Activated T-cell treated with anti-CD3 and anti-CD28 coated beads, Interleukin-2, amount 50 U/mL, for 24 hours (primary cell): ENCODE results near the gene GNG10.
"Not testable (repeated sequence)": the region's sequence is repeated elsewhere in the genome, so short reads cannot be mapped to it uniquely, and the experiment has no call there.

ENCODE experiments used
- DNase-seq: peaks from one replicate; pipeline ENCODE4 v3.0.0-alpha.2; 2020
- H3K27ac Mint-ChIP-seq: 2 replicates; pipeline ENCODE4 v1.8.0; 2020; ENCODE audit warnings: mild to moderate bottlenecking, mixed read lengths
- H3K27me3 Mint-ChIP-seq: 2 replicates; pipeline ENCODE4 v1.8.0; 2020; ENCODE audit warnings: mixed read lengths
- H3K36me3 Mint-ChIP-seq: 2 replicates; pipeline ENCODE4 v1.8.0; 2020; ENCODE audit warnings: low read depth, mixed read lengths
- H3K4me1 Mint-ChIP-seq: 2 replicates; pipeline ENCODE4 v1.8.0; 2020; ENCODE audit warnings: low read depth, mixed read lengths
- H3K4me3 Mint-ChIP-seq: 2 replicates; pipeline ENCODE4 v1.8.0; 2020; ENCODE audit warnings: mild to moderate bottlenecking, moderate library complexity, mixed read lengths
- H3K9me3 Mint-ChIP-seq: 2 replicates; pipeline ENCODE4 v1.8.0; 2020; ENCODE audit warnings: mixed read lengths

GNG10 gene

DNA sequence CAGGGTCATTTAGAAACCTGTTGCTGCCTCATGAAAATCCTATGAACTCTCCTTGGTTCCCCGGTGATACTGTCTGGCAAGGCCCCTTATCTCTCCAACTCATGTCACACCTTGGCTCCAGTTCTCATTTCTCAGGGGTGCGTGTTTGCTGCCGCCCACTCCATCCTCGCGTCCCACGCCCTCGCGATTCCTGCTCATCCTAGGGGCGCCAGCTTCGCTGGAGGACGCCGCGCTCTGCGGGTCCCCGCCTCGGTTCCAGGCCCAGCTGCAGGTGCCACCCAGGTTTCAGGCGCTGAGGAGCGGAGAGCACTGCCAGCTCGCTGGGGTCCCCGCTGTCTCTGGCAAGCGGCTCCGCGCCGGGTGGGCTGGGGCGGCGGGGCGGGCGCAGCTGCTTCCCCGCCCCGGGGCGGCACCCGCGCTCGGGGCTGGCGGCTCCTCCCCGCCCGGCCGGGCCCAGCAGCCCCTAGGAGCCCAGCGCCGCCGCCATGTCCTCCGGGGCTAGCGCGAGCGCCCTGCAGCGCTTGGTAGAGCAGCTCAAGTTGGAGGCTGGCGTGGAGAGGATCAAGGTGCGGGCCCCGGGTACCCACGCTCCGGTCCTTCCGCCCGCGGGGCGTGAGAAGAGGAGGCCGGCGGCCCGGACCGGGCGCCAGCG lies at the start of gene GNG10:
TSS of gene GNG10 (plus strand) at position 456 of the 652 bp plus-strand sequence. CDS start at position 486, 30 bp downstream.
- peak within 1 kb of the TSS; percentile 96 for H3K27ac Mint-ChIP-seq
- no peaks in the 10 kb centered on the region for H3K27me3 Mint-ChIP-seq
- peak within 1 kb of the TSS; percentile 93 for H3K4me3 Mint-ChIP-seq
- peaks cover 29% of the 10 kb centered on the region for H3K36me3 Mint-ChIP-seq
- H3K9me3 Mint-ChIP-seq: no peaks in the 10 kb centered on the region
- peak; percentile 86 for DNase-seq
- H3K4me1 Mint-ChIP-seq: peaks cover 34% of the 10 kb centered on the region

GRCh38 chr9:111613436-111614040 lies 47.9 kb upstream of the GNG10 start:
- H3K27me3 Mint-ChIP-seq: peaks cover 25% of the 10 kb centered on the region

DNA sequence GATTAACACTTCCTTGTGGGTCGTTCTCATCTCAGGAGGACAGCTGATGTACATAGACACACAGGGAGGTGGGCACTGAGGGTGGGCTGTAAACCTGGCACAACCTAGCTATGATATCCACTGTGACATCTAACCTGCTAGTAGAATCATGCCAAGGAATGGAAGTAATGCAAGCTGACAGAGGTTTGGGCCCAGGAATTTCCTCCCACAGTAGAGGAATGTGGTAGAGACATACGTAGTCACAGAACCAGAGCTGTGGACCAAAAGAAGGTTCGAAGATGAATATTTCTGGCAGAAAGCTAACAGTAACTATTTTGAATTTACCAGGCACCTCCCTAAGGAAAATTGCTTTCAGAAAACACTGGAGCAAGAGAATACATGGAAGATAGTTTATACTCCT lies 45.5 kb upstream of the GNG10 start:
- no peak overlapping the region for H3K4me3 Mint-ChIP-seq
- H3K9me3 Mint-ChIP-seq: no peaks in the 10 kb centered on the region
- no peak overlapping the region for H3K27ac Mint-ChIP-seq
- no peak for DNase-seq
- H3K4me1 Mint-ChIP-seq: no peaks in the 10 kb centered on the region
- no peaks in the 10 kb centered on the region for H3K36me3 Mint-ChIP-seq
- H3K27me3 Mint-ChIP-seq: peaks cover 15% of the 10 kb centered on the region

More at GRCh38 chr9:111613436-111614040, 47.9 kb upstream of the GNG10 start:
- no peak for DNase-seq
- Mint-ChIP-seq H3K4me1 (no peaks in the 10 kb centered on the region), H3K9me3 (no peaks in the 10 kb centered on the region), H3K27ac (no peak overlapping the region), H3K36me3 (no peaks in the 10 kb centered on the region), H3K4me3 (no peak overlapping the region)

GRCh38 chr9:111617349-111617748 lies 44.1 kb upstream of the GNG10 start:
- H3K9me3 Mint-ChIP-seq, H3K36me3 Mint-ChIP-seq, H3K4me3 Mint-ChIP-seq, DNase-seq, H3K4me1 Mint-ChIP-seq, H3K27ac Mint-ChIP-seq: not testable (repeated sequence)
- H3K27me3 Mint-ChIP-seq: peaks cover 20% of the 10 kb centered on the region

- H3K4me3 Mint-ChIP-seq: no peak overlapping the region
- no peak for DNase-seq
- no peaks in the 10 kb centered on the region for H3K36me3 Mint-ChIP-seq
- H3K4me1 Mint-ChIP-seq: no peaks in the 10 kb centered on the region
- H3K27me3 Mint-ChIP-seq: peaks cover 19% of the 10 kb centered on the region
- no peak overlapping the region for H3K27ac Mint-ChIP-seq
- H3K9me3 Mint-ChIP-seq: no peaks in the 10 kb centered on the region
Measured at GRCh38 chr9:111621895-111622480, 39.4 kb upstream of the GNG10 start.

DNA sequence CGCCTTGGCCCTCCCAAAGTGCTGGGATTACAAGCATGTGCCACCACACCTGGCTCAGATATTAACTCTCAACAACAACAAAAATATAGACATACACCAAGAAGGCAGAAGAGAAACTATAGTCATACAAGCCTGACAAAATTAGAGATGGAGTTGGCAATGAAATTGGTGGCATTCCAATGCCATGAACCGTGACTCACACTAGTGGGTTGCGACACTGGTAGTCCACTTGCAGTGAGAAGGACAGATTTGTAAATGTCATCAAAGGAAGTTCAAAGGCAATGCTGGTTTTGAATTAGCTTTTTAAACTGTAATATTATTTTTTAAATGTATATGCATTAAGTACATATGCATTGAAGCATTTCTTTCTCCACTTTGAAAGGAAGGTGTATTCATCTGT lies 38.8 kb upstream of the GNG10 start:
- Mint-ChIP-seq H3K27ac (no peak overlapping the region), H3K9me3 (no peaks in the 10 kb centered on the region), H3K27me3 (peaks cover 19% of the 10 kb centered on the region), H3K4me1 (no peaks in the 10 kb centered on the region), H3K36me3 (no peaks in the 10 kb centered on the region), H3K4me3 (no peak overlapping the region)
- no peak for DNase-seq

- Mint-ChIP-seq H3K27me3 (peaks cover 10% of the 10 kb centered on the region), H3K36me3 (peaks cover 9% of the 10 kb centered on the region), H3K4me1 (peaks cover 10% of the 10 kb centered on the region), H3K27ac (no peak overlapping the region), H3K9me3 (no peaks in the 10 kb centered on the region), H3K4me3 (no peak overlapping the region)
- no peak for DNase-seq
Measured at GRCh38 chr9:111627260-111627963, 34.0 kb upstream of the GNG10 start.

GRCh38 chr9:111628411-111628810 lies 33.0 kb upstream of the GNG10 start:
- Mint-ChIP-seq H3K4me3 (no peak overlapping the region), H3K4me1 (peaks cover 20% of the 10 kb centered on the region), H3K27ac (no peak overlapping the region), H3K9me3 (no peaks in the 10 kb centered on the region), H3K36me3 (peaks cover 19% of the 10 kb centered on the region), H3K27me3 (peaks cover 1% of the 10 kb centered on the region)
- no peak for DNase-seq

GRCh38 chr9:111630182-111630963 lies 31.0 kb upstream of the GNG10 start:
- H3K27ac Mint-ChIP-seq: peak overlapping the region; percentile 90
- H3K36me3 Mint-ChIP-seq: peaks cover 32% of the 10 kb centered on the region
- no peaks in the 10 kb centered on the region for H3K27me3 Mint-ChIP-seq
- no peak for DNase-seq
- H3K9me3 Mint-ChIP-seq: no peaks in the 10 kb centered on the region
- peak overlapping the region; percentile 87 for H3K4me3 Mint-ChIP-seq
- peaks cover 40% of the 10 kb centered on the region for H3K4me1 Mint-ChIP-seq

DNA sequence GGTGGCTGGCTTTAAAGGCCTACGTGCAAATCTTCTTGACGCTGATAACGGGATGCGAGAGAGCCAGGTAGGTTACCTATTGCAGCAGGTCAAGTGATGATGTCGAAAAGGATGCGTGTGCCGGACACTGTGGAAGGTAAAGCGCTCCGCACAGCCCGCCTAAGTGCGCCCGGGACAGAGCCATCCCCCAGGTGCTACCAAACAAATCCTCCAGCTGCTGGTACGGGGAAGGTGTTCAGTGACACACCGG lies 30.5 kb upstream of the GNG10 start:
- Mint-ChIP-seq H3K9me3 (no peaks in the 10 kb centered on the region), H3K27ac (peak overlapping the region; percentile 90), H3K4me1 (peaks cover 45% of the 10 kb centered on the region), H3K27me3 (no peaks in the 10 kb centered on the region), H3K36me3 (peaks cover 34% of the 10 kb centered on the region), H3K4me3 (peak overlapping the region; percentile 87)
- no peak for DNase-seq

GRCh38 chr9:111631214-111631971 lies 30.0 kb upstream of the GNG10 start, which contains the start of gene DNAJC25:
TSS of gene DNAJC25 (plus strand) at chr9:111631334. CDS start at chr9:111631408, 74 bp downstream.
- Mint-ChIP-seq H3K36me3 (peaks cover 34% of the 10 kb centered on the region), H3K27me3 (no peaks in the 10 kb centered on the region), H3K9me3 (no peaks in the 10 kb centered on the region), H3K4me1 (peaks cover 48% of the 10 kb centered on the region), H3K27ac (peak within 1 kb of the TSS; percentile 90), H3K4me3 (peak within 1 kb of the TSS; percentile 87)
- peak; percentile 95 for DNase-seq

- Mint-ChIP-seq H3K36me3 (peaks cover 34% of the 10 kb centered on the region), H3K27me3 (no peaks in the 10 kb centered on the region), H3K9me3 (no peaks in the 10 kb centered on the region), H3K27ac (peak overlapping the region; percentile 89), H3K4me1 (peaks cover 48% of the 10 kb centered on the region), H3K4me3 (peak overlapping the region; percentile 87)
- no peak for DNase-seq
Measured at GRCh38 chr9:111632060-111632459, 29.3 kb upstream of the GNG10 start.

GRCh38 chr9:111632695-111633388 lies 28.6 kb upstream of the GNG10 start:
- Mint-ChIP-seq H3K4me1 (peaks cover 48% of the 10 kb centered on the region), H3K4me3 (peak overlapping the region; percentile 87), H3K27ac (no peak overlapping the region), H3K9me3 (no peaks in the 10 kb centered on the region), H3K27me3 (no peaks in the 10 kb centered on the region), H3K36me3 (peaks cover 34% of the 10 kb centered on the region)
- DNase-seq: no peak
